Breast epithelium (tissue), 3 donors: ENCODE data around the gene RASA3.

ENCODE experiments used
- POLR2A ChIP-seq: fragments of 450-650 bp; IDR thresholded peaks from one replicate; pipeline ENCODE4 v1.6.1; 2016; ENCODE audit warnings: antibody characterized with exemption, mild to moderate bottlenecking, moderate library complexity
- TF ChIP-seq, protein P1 (sequence below), 3 donors: fragments of 450-650 bp; IDR thresholded peaks; one replicate each; pipeline ENCODE4 v1.5.1; 2016 to 2017; ENCODE audit warnings: antibody characterized with exemption in 3 of 3, mild to moderate bottlenecking in 3 of 3, moderate library complexity in 3 of 3

DNA sequence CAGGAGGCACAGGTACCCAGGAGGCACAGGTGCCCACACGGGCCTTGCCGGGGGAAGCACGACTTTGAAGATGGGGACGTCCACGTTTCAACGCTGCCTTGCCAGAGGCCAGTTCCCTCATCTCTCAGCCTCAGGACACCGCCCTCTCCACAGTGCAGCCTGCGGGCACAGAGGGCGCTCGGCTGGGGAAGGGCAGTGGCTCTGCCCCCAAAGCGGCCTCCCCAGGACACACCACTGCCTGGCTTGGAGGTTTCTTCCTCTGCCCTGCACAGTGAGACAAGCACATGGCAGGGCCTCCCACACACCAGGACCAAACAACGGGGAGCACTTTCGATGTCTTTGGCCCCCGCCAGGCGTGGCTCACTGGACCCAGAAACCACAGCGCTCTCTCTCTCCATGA, 73.0 kb downstream of the RASA3 start:
- TF ChIP-seq, protein P1, sequence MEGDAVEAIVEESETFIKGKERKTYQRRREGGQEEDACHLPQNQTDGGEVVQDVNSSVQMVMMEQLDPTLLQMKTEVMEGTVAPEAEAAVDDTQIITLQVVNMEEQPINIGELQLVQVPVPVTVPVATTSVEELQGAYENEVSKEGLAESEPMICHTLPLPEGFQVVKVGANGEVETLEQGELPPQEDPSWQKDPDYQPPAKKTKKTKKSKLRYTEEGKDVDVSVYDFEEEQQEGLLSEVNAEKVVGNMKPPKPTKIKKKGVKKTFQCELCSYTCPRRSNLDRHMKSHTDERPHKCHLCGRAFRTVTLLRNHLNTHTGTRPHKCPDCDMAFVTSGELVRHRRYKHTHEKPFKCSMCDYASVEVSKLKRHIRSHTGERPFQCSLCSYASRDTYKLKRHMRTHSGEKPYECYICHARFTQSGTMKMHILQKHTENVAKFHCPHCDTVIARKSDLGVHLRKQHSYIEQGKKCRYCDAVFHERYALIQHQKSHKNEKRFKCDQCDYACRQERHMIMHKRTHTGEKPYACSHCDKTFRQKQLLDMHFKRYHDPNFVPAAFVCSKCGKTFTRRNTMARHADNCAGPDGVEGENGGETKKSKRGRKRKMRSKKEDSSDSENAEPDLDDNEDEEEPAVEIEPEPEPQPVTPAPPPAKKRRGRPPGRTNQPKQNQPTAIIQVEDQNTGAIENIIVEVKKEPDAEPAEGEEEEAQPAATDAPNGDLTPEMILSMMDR (IDR thresholded peaks at IDR 0.05): no peak
- TF ChIP-seq POLR2A: no peak
